Hepatocyte (in vitro differentiated cells): ENCODE measurements around the gene KIAA0513.

Experiments
- EZH2 ChIP-seq: fragments of 200-600 bp; sonication (generic); IDR thresholded peaks from 2 replicates; pipeline ENCODE4 v1.6.1; 2016; ENCODE audit warnings: antibody characterized with exemption, mild to moderate bottlenecking, borderline replicate concordance
- EZH2phosphoT487 ChIP-seq: fragments of 200-600 bp; sonication (generic); IDR thresholded peaks from one replicate; pipeline ENCODE4 v1.6.1; 2018; ENCODE audit warnings: antibody characterized with exemption, mild to moderate bottlenecking, low read depth, moderate library complexity; ENCODE audit not compliant: unreplicated experiment, severe bottlenecking
- TF ChIP-seq, protein P1 (sequence below): fragments of 200-600 bp; sonication (generic); IDR thresholded peaks from 2 replicates; pipeline ENCODE4 v1.5.1; 2016; ENCODE audit warnings: antibody characterized with exemption, mild to moderate bottlenecking; ENCODE audit not compliant: poor library complexity

DNA sequence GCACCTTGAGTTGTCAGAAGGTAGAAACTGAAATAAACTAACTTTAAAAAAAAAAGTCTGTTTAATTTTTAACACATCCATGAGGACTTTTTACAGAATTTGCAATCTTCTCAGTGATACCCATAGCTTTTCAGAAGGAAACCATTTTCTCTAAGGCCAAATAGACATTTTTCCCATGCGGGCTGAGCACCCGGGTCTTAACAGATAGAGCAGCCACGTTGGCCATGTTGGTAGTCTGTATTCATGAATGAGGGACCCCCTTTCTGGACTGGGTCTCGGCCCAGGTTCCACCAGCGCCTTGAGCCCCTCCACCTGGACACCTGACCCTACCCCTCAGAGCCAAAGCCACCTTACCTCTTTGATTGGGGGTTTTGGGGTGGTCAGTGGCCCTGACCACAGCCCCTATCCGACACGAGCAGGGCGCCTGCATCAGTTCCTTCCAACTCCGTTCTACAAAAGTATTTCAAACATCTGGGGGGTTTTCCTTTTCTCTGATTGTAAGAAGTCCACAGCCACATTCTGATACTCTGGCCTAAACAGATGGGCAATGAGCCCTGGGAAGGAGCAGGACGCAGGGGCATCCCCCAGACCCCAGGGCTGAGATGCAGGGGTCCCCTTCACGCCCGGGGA lies 66.7 kb downstream of the KIAA0513 start:
- TF ChIP-seq, protein P1, sequence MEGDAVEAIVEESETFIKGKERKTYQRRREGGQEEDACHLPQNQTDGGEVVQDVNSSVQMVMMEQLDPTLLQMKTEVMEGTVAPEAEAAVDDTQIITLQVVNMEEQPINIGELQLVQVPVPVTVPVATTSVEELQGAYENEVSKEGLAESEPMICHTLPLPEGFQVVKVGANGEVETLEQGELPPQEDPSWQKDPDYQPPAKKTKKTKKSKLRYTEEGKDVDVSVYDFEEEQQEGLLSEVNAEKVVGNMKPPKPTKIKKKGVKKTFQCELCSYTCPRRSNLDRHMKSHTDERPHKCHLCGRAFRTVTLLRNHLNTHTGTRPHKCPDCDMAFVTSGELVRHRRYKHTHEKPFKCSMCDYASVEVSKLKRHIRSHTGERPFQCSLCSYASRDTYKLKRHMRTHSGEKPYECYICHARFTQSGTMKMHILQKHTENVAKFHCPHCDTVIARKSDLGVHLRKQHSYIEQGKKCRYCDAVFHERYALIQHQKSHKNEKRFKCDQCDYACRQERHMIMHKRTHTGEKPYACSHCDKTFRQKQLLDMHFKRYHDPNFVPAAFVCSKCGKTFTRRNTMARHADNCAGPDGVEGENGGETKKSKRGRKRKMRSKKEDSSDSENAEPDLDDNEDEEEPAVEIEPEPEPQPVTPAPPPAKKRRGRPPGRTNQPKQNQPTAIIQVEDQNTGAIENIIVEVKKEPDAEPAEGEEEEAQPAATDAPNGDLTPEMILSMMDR = no peak
- no peak for TF ChIP-seq EZH2
- no peak for TF ChIP-seq EZH2phosphoT487
